ENCODE results near the gene HP1BP3.

DNA sequence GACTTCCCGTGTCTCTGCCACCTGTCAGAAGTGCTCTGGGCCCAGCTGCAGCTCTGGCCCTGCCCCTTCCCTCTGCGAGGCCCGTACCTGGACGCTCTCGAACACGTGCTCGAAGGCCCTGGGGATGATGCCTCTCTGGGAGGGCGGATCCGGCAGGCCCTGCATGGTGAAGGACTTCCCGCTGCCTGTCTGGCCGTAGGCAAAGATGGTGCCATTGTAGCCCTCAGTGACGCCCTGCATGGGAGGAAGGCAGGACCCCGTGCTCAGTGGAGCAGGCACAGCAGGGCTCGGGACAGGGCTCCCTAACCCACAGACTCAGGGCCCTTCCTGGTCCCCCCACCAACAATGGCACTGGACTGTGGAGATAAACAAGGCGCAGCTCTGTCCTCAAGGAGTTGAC is 71.7 kb downstream of the HP1BP3 start:
- TF ChIP-seq, protein P1, sequence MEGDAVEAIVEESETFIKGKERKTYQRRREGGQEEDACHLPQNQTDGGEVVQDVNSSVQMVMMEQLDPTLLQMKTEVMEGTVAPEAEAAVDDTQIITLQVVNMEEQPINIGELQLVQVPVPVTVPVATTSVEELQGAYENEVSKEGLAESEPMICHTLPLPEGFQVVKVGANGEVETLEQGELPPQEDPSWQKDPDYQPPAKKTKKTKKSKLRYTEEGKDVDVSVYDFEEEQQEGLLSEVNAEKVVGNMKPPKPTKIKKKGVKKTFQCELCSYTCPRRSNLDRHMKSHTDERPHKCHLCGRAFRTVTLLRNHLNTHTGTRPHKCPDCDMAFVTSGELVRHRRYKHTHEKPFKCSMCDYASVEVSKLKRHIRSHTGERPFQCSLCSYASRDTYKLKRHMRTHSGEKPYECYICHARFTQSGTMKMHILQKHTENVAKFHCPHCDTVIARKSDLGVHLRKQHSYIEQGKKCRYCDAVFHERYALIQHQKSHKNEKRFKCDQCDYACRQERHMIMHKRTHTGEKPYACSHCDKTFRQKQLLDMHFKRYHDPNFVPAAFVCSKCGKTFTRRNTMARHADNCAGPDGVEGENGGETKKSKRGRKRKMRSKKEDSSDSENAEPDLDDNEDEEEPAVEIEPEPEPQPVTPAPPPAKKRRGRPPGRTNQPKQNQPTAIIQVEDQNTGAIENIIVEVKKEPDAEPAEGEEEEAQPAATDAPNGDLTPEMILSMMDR (IDR thresholded peaks at IDR 0.05; ENCODE audit: low read length), result no peak
- no peak for TF ChIP-seq EZH2 (IDR thresholded peaks at IDR 0.05; ENCODE audit: borderline replicate concordance, low read length)

All from OCI-LY1 (cell line).